Measurements from ENCODE around the gene STARD13. TPM values are rescaled to one million over a fixed set of nuclear protein-coding genes. Genes with fewer than 3 reads are reported as not detected.
"Not testable (repeated sequence)": the region's sequence is repeated elsewhere in the genome, so short reads cannot be mapped to it uniquely, and the experiment has no call there.

STARD13 gene
- total RNA-seq, 2 experiments from 2014 or later: 0.02 to 0.25 TPM

DNA sequence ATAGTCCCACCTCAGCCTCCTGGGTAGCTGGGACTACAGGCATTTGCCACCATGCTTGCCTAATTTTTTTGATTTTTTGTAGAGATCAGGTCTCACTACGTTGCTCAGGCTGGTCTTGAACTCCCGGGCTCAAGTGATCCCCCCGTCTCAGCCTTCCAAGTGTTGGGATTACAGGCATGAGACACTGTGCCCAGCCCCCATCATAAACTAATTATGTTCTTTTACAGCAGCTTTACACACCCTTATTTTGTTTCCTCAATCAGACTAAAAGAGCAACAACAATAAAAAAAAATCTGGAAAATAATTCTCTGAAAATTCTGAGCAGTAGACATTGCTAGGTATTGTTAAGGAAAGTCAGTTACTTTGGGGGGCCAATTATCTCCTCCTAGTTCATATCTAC, 35.7 kb downstream of the STARD13 start:
- H3K27me3 Mint-ChIP-seq: no peaks in the 10 kb centered on the region
- H3K9me3 Mint-ChIP-seq: no peaks in the 10 kb centered on the region
- no peak overlapping the region for H3K27ac Mint-ChIP-seq
- no peak for DNase-seq
- H3K4me1 Mint-ChIP-seq: no peaks in the 10 kb centered on the region
- POLR2A ChIA-PET: no interaction called here
- CTCF ChIA-PET: no interaction called here
- no peak overlapping the region for H3K4me3 Mint-ChIP-seq
- H3K36me3 Mint-ChIP-seq (ENCODE audit: low read depth): no peaks in the 10 kb centered on the region

DNA sequence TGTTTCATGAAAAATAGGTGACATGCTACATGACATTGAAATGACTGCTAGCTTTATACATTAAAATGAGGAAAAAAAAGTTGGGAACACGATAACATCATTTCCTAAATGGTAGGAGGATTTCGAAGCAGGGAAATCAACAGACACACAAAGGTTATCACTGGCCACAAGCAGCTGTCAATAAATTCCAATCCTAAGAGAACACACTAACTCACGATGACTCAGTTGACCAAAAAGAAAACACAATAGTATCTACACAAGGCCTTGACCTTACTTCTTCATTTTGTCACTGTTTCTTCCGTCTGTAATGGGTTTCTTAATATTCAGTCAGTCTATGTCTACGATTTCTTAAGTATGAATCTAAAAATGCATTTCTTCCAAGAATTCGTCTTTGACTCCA, 36.5 kb downstream of the STARD13 start:
- H3K4me1 Mint-ChIP-seq: no peaks in the 10 kb centered on the region
- CTCF ChIA-PET: no interaction called here

DNA sequence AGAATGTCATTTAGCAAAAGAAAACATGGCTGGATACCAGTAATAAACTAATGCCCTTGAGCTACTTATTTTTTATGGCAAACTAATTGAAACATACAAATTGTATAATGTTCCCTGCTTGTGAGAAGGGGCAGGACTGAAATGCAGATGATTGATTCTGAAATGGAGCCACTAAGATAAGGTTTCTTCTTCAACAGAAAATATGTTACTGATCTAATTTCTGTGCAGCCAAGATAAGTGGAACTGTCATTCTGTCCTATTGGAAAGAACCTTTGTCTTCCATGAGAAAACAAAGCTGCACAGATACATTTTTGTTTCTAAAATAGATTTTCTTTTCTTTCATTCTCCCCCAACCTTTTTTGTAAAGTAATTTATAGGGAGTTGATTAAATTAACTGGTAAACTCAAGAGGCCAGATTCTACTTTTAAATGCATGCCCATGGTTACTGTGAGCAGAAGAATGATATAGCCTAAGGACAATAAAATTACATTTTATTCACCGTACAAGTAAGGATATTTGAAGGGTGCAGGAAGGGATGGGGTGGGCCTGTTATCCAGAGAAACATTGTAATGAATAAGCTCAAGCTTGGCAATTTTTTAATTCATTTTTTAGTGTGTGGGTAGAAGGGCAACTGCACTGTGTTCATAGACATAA, 39.9 kb downstream of the STARD13 start:
- CTCF ChIA-PET: no interaction called here
- POLR2A ChIA-PET: no interaction called here

More for the DNA sequence above, 36.5 kb downstream of the STARD13 start:
- Mint-ChIP-seq H3K27me3 (peaks cover 3% of the 10 kb centered on the region), H3K9me3 (no peaks in the 10 kb centered on the region), H3K36me3 (ENCODE audit: low read depth) (no peaks in the 10 kb centered on the region), H3K4me3 (no peak overlapping the region), H3K27ac (no peak overlapping the region)
- no peak for DNase-seq
- POLR2A ChIA-PET: no interaction called here

DNA sequence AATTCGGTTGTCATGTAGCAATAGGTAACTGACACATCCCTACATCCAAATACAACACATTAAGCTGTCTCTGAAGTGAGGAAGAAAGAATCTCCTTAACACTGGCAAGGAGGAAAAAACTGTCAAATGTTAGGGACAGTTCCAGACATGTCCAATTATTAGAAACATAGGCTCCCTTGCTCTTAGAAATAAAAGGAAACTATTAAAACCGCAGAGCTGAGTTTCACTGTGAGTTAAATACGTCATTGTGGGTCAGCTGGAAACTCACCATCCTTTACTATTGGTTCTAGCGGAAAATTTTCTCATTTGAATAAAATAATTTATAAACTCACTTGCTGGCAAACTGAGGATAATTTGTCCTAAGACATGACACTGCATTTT, 40.7 kb downstream of the STARD13 start:
- Mint-ChIP-seq H3K9me3 (no peaks in the 10 kb centered on the region), H3K4me1 (no peaks in the 10 kb centered on the region), H3K27ac (no peak overlapping the region), H3K4me3 (no peak overlapping the region), H3K36me3 (ENCODE audit: low read depth) (no peaks in the 10 kb centered on the region), H3K27me3 (peaks cover 4% of the 10 kb centered on the region)
- ChIA-PET POLR2A (no interaction called here), CTCF (no interaction called here)
- no peak for DNase-seq

More for the DNA sequence above, 39.9 kb downstream of the STARD13 start:
- peaks cover 4% of the 10 kb centered on the region for H3K27me3 Mint-ChIP-seq
- H3K36me3 Mint-ChIP-seq (ENCODE audit: low read depth): no peaks in the 10 kb centered on the region
- no peak for DNase-seq
- H3K4me3 Mint-ChIP-seq: no peak overlapping the region
- no peaks in the 10 kb centered on the region for H3K9me3 Mint-ChIP-seq
- H3K4me1 Mint-ChIP-seq: no peaks in the 10 kb centered on the region
- H3K27ac Mint-ChIP-seq: no peak overlapping the region

DNA sequence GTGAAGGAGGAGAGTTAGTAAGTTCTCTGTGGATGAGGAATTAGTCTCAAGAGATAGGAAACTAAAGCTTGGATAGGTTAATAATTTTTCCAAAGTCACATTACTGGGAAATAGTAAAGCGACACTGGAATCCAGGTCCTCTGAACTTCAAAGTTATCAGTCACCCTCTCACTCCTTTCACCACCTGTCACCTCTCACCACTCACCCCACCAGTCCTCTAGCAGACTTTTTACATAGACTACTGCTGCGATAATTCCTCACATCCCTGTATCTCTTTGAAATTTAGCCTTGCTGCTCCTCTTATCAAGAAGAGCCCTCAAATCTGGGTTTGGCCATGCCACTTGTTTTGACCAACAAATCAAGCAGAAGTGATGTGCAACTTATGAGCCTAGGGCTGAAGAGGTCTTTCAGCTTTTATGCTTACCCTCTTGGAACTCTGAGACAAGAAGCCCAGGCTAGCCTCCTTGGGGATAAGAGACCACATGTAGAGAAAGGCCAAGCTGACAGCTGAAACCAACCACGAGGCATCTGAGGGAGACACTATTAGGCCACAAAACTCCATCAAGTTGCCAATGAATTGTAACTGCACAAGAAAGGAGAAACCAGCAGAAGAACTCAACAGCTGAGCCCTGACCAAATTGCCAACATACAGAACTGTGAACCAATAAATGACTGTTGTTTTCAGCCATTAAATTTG, 41.2 kb downstream of the STARD13 start:
- CTCF ChIA-PET: no interaction called here
- H3K4me3 Mint-ChIP-seq: no peak overlapping the region
- H3K27me3 Mint-ChIP-seq: peaks cover 4% of the 10 kb centered on the region
- DNase-seq: no peak
- H3K36me3 Mint-ChIP-seq (ENCODE audit: low read depth): no peaks in the 10 kb centered on the region
- H3K27ac Mint-ChIP-seq: no peak overlapping the region
- H3K9me3 Mint-ChIP-seq: no peaks in the 10 kb centered on the region
- H3K4me1 Mint-ChIP-seq: no peaks in the 10 kb centered on the region
- POLR2A ChIA-PET: no interaction called here

DNA sequence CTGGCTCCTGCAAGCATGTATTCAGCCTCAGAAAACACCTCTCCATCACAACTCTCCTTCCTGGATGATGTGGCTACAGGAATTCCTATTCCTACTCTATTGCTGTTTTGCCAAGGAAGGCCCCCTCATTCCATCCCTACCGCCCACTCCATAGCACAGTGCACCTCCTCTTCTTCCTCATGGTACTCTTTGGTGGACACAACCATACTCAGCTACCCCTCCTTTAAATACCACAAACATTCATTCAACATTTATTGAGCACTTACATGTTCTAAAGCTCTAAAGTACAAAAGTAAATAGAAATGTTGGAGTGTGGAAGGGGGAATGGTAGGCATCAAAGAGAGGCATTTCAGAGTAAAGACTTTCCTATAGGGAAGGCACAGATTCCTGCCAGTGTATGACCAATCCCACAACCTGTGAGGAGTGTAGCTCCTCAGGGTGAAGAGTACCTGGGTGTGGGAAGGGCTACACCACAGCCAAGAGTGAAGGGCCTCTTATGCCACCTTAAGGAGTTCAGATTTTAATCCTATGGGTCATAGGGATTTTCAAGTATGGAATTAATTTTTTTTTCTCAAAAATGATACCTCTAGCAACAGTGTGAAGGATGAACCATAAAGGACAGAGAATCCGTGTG, 42.5 kb downstream of the STARD13 start:
- Mint-ChIP-seq H3K27ac (no peak overlapping the region), H3K36me3 (ENCODE audit: low read depth) (no peaks in the 10 kb centered on the region), H3K4me1 (no peaks in the 10 kb centered on the region), H3K27me3 (peaks cover 8% of the 10 kb centered on the region), H3K4me3 (no peak overlapping the region), H3K9me3 (no peaks in the 10 kb centered on the region)
- ChIA-PET POLR2A (no interaction called here), CTCF (interaction anchor here (1.1 kb wide), 1 partner anchor 42 kb away, joined by 3 read pairs; the partner anchor contains the start of gene STARD13)
- DNase-seq: no peak

DNA sequence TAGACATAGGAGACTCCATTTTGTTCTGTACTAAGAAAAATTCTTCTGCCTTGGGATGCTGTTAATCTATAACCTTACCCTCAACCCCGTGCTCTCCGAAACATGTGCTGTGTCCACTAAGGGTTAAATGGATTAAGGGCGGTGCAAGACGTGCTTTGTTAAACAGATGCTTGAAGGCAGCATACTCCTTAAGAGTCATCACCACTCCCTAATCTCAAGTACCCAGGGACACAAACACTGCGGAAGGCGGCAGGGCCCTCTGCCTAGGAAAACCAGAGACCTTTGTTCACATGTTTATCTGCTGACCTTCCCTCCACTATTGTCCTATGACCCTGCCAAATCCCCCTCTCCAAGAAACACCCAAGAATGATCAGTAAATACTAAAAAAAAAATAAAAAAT, 43.2 kb downstream of the STARD13 start:
- DNase-seq; POLR2A ChIA-PET; H3K4me1 Mint-ChIP-seq; H3K4me3 Mint-ChIP-seq; H3K9me3 Mint-ChIP-seq; H3K36me3 Mint-ChIP-seq (ENCODE audit: low read depth); H3K27ac Mint-ChIP-seq; CTCF ChIA-PET: not testable (repeated sequence)
- H3K27me3 Mint-ChIP-seq: peaks cover 14% of the 10 kb centered on the region

DNA sequence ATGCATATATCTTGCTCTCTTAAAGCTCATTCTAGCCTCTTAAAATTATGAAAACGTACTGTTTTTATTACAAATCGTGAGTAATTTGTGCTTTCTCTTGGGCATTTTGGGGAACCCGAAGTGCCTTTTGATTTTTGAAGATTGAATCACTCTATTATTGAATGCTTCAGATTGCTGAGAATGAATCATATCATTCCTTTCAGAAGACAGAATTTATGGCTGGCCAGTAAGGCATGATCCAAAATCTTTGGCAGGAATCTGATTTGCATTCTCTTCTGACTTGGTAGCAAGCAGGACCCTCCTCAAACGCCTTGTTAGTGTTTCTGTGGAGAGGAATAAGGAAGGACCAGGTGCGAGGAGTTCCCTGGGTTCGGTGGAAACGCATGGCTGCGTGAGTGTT, 49.5 kb downstream of the STARD13 start:
- no peak for DNase-seq
- Mint-ChIP-seq H3K27me3 (peaks cover 14% of the 10 kb centered on the region), H3K9me3 (peaks cover 10% of the 10 kb centered on the region), H3K4me1 (no peaks in the 10 kb centered on the region), H3K27ac (no peak overlapping the region), H3K36me3 (ENCODE audit: low read depth) (no peaks in the 10 kb centered on the region), H3K4me3 (no peak overlapping the region)
- ChIA-PET CTCF (no interaction called here), POLR2A (no interaction called here)

DNA sequence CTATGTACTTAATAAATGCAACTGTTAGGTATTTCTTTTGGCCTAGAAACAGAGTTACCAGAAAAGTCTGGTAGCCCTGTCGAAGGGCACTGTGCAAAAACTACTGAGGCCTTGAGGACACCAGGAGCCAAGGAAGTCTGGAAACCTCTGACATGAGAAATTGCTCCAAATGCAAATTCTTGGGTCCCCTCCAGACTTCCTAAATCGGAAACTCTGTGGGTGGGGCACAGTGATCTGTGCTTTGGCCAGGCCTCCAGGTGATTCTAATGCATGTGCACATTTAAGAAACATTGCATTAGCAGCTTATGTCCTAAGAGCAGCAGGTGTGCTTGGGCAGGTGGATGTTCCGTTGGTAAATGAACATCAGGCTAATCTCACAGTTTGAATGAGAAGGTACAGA, 50.0 kb downstream of the STARD13 start:
- H3K36me3 Mint-ChIP-seq (ENCODE audit: low read depth): no peaks in the 10 kb centered on the region
- POLR2A ChIA-PET: no interaction called here
- no peaks in the 10 kb centered on the region for H3K4me1 Mint-ChIP-seq
- H3K27ac Mint-ChIP-seq: no peak overlapping the region
- no peak overlapping the region for H3K4me3 Mint-ChIP-seq
- DNase-seq: no peak
- H3K9me3 Mint-ChIP-seq: peaks cover 10% of the 10 kb centered on the region
- peaks cover 14% of the 10 kb centered on the region for H3K27me3 Mint-ChIP-seq
- CTCF ChIA-PET: no interaction called here

DNA sequence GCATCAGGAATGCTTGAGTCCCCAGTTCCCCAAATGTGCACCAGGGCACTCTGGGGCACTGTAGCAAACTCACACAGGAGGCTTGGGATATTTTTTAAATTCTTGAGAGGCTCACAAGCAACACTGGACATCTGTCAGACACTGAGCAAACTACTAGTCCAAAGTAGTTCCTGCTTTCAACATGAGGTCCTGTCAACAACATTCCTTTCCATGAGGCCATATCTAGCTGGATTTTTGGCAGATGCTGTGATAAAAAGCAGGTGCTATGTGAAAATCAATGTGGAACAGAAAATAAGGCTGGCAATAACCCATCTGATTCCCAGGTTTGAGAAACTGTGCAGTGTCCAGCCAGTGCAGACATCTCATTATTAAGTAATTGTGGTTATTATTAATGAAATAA, 50.5 kb downstream of the STARD13 start:
- ChIA-PET CTCF (no interaction called here), POLR2A (no interaction called here)
- Mint-ChIP-seq H3K4me1 (no peaks in the 10 kb centered on the region), H3K27me3 (peaks cover 14% of the 10 kb centered on the region), H3K9me3 (peaks cover 10% of the 10 kb centered on the region), H3K27ac (no peak overlapping the region), H3K36me3 (ENCODE audit: low read depth) (no peaks in the 10 kb centered on the region), H3K4me3 (no peak overlapping the region)
- no peak for DNase-seq

DNA sequence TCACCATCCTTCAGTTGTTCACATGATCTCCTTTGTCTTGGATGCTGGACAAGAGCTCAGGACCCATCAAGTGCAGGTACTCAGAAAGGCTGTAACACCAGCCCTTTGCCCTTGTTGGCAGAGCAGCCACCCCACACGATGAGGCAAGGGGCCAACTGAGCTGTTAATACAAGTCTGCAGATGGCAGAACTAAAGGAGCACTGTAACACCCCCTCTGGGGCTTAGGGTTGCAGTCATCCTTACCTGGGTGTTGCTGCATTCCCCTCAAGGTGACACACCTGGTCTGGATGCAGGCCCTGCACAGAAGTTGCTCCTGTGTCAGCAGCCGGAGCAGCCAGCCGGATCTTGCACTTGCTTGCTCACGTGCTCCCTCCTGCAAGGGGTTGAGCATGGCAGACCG, 52.0 kb downstream of the STARD13 start:
- ChIA-PET POLR2A (no interaction called here), CTCF (no interaction called here)
- H3K27me3 Mint-ChIP-seq: peaks cover 14% of the 10 kb centered on the region
- H3K9me3 Mint-ChIP-seq: peaks cover 10% of the 10 kb centered on the region
- peaks cover 9% of the 10 kb centered on the region for H3K4me1 Mint-ChIP-seq
- H3K36me3 Mint-ChIP-seq (ENCODE audit: low read depth): no peaks in the 10 kb centered on the region
- no peak for DNase-seq
- no peak overlapping the region for H3K4me3 Mint-ChIP-seq
- no peak overlapping the region for H3K27ac Mint-ChIP-seq

DNA sequence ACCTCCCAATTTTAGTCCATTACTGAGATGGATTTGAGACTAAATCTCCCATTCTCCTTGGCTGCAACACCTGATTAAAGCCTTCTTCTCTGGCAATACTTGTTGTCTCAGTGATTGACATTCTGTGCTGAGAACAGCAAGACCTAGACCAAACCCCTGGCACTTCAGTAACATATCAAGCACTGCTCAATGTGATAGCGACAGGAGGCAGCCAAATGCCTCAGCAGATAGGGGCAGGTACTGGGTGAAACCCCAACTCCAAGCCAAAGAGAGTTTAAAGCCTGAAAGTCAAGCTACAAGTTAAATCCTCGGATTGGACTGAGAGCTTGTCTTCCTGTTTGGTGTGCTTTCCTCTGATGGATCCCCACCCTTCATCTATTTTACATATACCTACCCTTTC, 52.7 kb downstream of the STARD13 start:
- no peak for DNase-seq
- Mint-ChIP-seq H3K4me1 (peaks cover 9% of the 10 kb centered on the region), H3K27me3 (peaks cover 8% of the 10 kb centered on the region), H3K27ac (no peak overlapping the region), H3K9me3 (peaks cover 10% of the 10 kb centered on the region), H3K36me3 (ENCODE audit: low read depth) (no peaks in the 10 kb centered on the region), H3K4me3 (no peak overlapping the region)
- CTCF ChIA-PET: no interaction called here
- POLR2A ChIA-PET: no interaction called here

DNA sequence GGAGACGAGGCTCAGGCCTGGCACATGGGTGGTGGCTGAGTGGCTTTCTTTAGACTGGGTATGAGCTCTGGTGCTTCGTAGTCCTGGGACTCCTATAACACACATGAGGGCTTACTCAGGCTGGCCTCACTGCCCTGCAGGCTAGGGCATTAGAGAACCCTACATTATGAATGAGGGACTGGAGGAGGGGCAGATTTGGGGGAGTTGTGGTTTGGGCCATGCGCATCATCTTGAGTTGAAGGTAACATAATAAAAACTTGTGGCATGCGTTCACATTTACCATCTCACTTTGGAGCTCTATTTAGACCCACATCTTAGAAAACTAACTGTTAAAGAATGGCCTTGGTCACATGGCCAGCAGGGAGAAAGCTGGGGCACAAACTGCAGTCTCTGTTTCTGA, 54.2 kb downstream of the STARD13 start:
- H3K27me3 Mint-ChIP-seq: peaks cover 10% of the 10 kb centered on the region
- ChIA-PET CTCF (no interaction called here), POLR2A (no interaction called here)
- H3K4me3 Mint-ChIP-seq: no peak overlapping the region
- peaks cover 10% of the 10 kb centered on the region for H3K9me3 Mint-ChIP-seq
- peaks cover 9% of the 10 kb centered on the region for H3K4me1 Mint-ChIP-seq
- no peak overlapping the region for H3K27ac Mint-ChIP-seq
- no peak for DNase-seq
- H3K36me3 Mint-ChIP-seq (ENCODE audit: low read depth): no peaks in the 10 kb centered on the region
